ELF-1 (cell line): ENCODE measurements around the gene GAS7.
A peak's percentile ranks its signal among the peaks of the same experiment; 100 is the strongest.

Experiments
- DNase-seq: peaks from one replicate; pipeline ENCODE4 v3.0.0-alpha.2; 2016; ENCODE audit warnings: low read depth, low spot score

GAS7 gene

GRCh38 chr17:10200645-10201044, 2.2 kb upstream of the GAS7 start:
- no peak for DNase-seq

GRCh38 chr17:10200016-10200415, 1.6 kb upstream of the GAS7 start:
- no peak for DNase-seq

GRCh38 chr17:10197721-10198508, 491 bp downstream of the GAS7 start:
- peak; percentile 59 for DNase-seq

GRCh38 chr17:10197362-10197720, 1.1 kb downstream of the GAS7 start:
- peak; percentile 71 for DNase-seq

- no peak for DNase-seq
Observed at GRCh38 chr17:10196941-10197340, 1.5 kb downstream of the GAS7 start.

GRCh38 chr17:10196384-10196895, 2.0 kb downstream of the GAS7 start:
- DNase-seq, result no peak

GRCh38 chr17:10195090-10195805, 3.2 kb downstream of the GAS7 start:
- DNase-seq, result no peak

GRCh38 chr17:10193632-10194031, 4.8 kb downstream of the GAS7 start:
- no peak for DNase-seq

GRCh38 chr17:10192972-10193371, 5.4 kb downstream of the GAS7 start:
- no peak for DNase-seq

- peak; percentile 2 for DNase-seq
Observed at GRCh38 chr17:10192461-10192860, 5.9 kb downstream of the GAS7 start.

GRCh38 chr17:10187456-10187855, 10.9 kb downstream of the GAS7 start:
- DNase-seq, result no peak

GRCh38 chr17:10186771-10187410, 11.5 kb downstream of the GAS7 start:
- no peak for DNase-seq

- DNase-seq, result peak; percentile 79
Observed at GRCh38 chr17:10183931-10184930, 14.2 kb downstream of the GAS7 start.

- peak; percentile 34 for DNase-seq
Observed at GRCh38 chr17:10182785-10183184, 15.6 kb downstream of the GAS7 start.

GRCh38 chr17:10178506-10178991, 19.9 kb downstream of the GAS7 start:
- DNase-seq, result peak; percentile 76

- peak; percentile 96 for DNase-seq
Observed at GRCh38 chr17:10177913-10178505, 20.4 kb downstream of the GAS7 start.

GRCh38 chr17:10177131-10177912, 21.1 kb downstream of the GAS7 start:
- DNase-seq, result peak; percentile 51

- DNase-seq, result no peak
Observed at GRCh38 chr17:10173913-10174312, 24.5 kb downstream of the GAS7 start.

GRCh38 chr17:10172778-10173177, 25.6 kb downstream of the GAS7 start:
- no peak for DNase-seq

GRCh38 chr17:10172241-10172741, 26.1 kb downstream of the GAS7 start:
- DNase-seq, result peak; percentile 86
